ENCODE measurements around the gene TCF7L2.
A peak's percentile ranks its signal among the peaks of the same experiment; 100 is the strongest.

The TCF7L2 gene

DNA sequence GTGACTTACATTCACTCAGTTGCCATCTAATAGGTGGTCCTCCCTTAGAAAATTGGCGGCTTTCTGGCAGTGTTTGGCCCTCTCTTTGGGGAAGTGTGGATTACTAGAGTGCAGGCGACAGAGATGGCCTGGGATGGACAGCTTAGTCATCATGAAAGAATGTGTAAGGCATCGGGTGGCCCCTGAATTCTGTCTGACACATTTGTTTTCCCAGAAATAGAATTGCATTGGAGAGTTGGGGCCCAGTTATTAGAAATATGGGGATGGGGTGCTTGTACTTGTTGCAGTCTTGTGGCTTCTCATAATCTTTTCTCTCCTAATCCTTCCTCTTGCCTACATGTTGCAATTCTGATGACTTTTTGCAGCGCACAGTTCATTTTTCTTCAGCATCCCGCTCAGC is 13.8 kb downstream of the TCF7L2 start:
- DNase-seq (ENCODE audit: low read depth in 1 of 2, low spot score in 1 of 2): no peak

DNA sequence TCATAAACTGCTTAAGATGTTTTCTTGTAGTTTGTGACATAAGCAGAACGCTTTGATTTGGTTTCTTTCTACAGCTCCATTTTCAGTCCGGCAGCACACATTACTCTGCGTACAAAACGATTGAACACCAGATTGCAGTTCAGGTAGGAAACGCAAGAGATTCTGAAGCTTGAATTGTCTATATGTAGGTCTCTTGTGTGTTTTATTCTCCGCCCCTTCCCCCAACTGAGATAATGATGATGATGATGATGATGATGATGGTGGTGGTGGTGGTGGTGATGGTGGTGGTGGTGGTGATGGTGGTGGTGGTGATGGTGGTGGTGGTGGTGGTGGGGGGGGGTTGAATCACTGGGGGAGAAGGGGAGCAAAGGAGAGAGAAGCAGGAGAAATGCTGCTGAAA is 14.4 kb downstream of the TCF7L2 start:
- no peak for DNase-seq (ENCODE audit: low read depth in 1 of 2, low spot score in 1 of 2)

DNA sequence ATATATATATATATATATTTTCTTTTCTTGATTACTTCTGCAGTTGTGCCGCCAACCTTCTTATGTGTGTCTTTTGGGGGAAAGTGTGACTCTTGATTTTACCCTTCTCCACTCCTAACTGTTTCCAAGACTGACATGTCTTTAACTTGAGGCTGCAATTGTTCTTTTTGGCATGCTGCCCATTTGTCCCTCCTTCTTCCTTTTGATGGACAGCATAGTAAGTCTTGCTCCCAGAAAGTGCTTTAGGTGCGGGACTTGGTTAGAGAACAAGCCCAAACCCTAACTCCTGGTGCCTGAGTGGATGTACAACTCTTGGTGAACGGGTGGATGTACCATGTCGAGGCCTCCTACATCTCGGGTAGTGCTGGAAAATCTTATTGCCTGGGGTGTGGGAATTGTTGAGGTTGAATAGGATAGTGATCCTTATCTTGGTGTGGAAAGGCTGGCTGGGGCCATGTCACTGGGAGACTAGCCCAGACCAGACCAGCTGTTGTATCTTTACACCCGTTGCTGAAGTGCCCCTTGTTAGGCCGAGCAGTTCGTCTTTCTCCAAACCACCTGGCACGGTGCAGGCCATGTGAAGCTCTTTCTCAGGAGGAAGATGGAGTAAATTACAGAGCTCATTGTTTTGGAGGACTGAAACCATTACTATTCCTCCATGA is 16.3 kb downstream of the TCF7L2 start:
- no peak for DNase-seq (ENCODE audit: low read depth in 1 of 2, low spot score in 1 of 2)

DNA sequence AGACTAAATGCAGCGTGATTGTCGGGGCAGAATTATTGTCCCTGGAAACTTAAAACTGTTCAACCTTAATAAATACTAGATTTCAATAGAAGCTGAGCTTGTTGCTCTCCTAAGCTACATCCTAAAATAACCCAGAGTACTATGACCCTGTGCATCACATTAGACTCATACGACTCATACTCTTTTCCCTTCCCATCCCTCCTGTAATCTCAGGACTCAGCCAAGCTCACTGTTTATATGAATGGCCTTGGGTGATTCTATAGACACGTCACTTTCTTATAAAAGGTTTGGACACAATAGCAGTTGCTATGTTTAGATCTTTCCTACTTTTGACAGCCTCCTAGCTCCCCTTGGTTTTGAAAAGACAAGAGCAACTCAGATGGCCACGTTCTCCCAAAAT is 17.2 kb downstream of the TCF7L2 start:
- DNase-seq (ENCODE audit: low read depth in 1 of 2, low spot score in 1 of 2): no peak

DNA sequence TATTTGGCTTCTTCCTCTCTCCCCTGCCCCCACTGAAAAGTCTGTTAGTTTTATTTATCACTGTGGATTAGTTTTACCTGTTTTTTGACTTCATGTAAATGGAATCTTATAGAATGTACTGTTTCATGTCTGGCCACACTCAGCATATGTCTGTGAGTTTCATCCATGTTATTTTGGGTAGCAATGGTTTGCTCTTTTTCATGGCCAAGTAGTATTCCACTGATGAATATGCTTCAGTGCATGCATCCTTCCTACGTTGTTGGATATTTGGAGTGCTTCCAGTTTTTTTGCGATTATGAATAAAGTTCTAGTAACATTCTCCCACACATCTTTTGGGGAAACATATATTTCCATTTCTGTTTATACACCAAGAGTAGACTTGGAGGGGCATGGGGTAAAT is 19.1 kb downstream of the TCF7L2 start:
- DNase-seq (ENCODE audit: low read depth in 1 of 2, low spot score in 1 of 2): no peak

DNA sequence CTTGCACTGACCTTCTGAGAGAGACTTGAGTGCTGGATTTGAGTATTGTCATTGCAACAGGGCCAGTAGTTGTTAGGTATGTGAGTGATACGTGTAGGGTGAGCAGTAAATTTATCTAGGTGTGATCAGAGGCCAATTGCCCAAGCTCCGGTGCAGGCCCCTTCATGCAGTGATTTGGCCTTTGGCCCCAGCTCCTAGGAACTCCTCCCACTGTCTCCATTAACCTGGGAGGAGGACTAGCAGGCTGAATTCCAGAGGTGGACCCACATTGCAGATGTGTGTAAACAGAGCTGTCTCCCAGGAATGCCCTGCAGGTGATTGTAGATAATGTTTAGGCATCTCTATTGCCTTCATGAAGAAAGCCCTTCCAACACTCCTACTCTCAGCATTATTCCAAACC is 19.5 kb downstream of the TCF7L2 start:
- no peak for DNase-seq (ENCODE audit: low read depth in 1 of 2, low spot score in 1 of 2)

DNA sequence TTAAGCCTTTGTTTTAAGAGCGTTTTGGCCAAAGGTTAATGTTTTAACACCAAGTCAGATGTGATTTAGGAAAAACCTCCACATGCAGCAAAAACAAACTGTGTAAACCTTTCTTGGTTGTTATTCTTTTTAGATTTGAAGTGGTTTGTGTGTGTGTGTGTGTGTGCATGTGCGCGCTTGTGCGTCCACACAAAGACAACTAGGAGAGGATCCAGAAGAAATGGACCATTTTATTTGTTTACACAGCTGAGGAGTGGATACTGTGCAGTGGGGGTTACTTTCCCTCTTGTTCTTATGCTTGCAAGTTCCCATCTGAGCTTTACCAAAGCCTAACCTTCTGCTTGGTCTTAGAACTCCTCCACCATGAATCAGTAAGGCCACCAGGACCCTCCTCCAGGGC is 20.0 kb downstream of the TCF7L2 start:
- DNase-seq (ENCODE audit: low read depth in 1 of 2, low spot score in 1 of 2): no peak

DNA sequence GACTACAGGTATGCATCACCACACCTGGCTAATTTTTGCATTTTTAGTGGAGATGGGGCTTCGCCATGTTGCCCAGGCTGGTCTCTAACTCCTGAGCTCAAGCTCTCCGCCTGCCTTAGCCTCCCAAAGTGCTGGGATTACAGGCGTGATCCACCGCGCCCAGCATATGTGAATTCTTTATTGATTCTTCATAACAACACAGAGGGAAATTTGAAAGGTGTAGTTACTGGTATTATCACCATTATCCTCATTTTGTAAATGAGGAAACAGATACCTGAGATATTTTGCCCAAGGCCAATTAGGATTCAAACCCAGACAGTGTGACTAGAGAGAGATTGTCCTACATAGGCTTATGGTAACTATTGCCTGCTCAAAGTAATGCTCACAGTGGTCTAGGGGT is 22.6 kb downstream of the TCF7L2 start:
- no peak for DNase-seq (ENCODE audit: low read depth in 1 of 2, low spot score in 1 of 2)

DNA sequence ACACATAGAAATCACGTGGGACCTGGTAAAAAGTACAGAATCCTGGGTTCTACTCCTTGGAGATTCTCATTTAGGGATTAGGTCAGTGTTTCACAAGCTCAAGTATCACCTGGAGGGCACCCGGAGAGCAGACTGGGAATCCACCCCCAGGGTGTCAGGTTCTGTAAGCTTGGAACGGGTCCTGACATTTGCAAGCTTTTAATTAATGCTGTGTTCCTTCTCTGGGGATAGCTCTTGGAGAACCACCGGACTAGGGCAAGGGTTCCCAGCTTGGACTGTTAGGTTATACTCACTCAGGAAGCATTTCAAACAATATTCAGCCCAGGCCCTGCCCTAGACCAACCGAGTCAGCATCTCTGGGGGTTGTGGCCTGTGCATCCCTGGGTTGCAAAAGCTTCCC is 23.0 kb downstream of the TCF7L2 start:
- DNase-seq (ENCODE audit: low read depth in 1 of 2, low spot score in 1 of 2): no peak

DNA sequence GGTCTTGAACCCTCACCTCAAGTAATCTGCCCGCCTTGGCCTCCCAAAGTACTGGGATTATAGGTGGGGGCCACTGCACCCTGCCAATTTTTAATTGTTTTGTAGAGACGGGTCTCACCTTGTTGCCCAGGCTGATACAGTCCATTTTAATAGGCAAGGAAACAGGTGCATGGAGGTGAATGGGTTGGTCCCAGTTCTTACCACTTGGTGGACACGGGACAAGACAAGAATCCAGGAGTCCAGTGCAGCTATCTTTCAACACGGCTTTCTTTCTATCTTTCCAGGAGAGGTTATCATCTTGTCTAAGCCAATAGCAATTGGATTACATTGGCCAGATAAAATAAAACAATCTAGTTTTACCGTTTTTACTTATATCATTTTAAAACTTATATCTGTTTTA is 23.8 kb downstream of the TCF7L2 start:
- no peak for DNase-seq (ENCODE audit: low read depth in 1 of 2, low spot score in 1 of 2)

DNA sequence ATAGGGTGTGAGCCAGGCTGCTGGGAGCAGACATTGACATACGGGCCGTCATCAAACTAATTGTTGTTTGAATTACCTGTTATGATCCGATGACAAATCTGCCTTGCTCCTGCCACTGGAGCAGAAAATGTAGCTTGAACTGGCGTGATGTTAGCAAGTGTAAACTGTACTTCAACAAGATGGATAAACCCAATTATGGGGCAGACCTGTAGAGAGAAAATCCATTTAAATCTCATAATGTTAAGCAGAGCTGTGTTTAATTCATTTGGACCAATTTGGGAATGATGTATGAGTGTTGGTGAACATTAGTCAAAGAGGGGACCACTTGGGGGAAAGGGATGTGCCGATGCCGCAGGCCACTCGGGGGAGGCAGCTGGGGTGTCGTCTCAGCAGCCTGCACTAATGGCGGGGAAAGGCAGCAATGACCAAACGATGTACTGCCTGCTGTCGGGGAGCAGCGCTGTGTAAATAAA is 27.4 kb downstream of the TCF7L2 start:
- DNase-seq (ENCODE audit: low read depth in 1 of 2, low spot score in 1 of 2): no peak

DNA sequence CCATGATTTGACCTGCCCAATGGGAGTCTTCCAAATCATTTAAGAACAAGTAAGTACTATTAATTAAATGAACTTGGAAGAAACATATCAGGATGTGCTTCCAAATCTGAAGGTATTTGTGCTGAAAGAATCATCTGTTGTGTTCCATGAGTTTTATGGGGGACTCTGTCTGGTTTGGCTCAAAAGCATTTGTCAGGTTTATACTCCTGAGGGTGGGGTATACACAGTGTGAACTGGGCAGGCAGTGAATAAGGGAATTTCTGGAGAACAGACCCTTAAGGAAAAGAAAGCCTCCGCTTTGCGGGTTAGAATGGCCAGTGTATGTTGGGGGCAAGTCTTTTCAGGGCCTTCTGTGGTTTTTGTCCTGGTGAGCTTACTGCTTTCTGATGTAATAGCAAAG is 29.9 kb downstream of the TCF7L2 start:
- DNase-seq (ENCODE audit: low read depth in 1 of 2, low spot score in 1 of 2): no peak

DNA sequence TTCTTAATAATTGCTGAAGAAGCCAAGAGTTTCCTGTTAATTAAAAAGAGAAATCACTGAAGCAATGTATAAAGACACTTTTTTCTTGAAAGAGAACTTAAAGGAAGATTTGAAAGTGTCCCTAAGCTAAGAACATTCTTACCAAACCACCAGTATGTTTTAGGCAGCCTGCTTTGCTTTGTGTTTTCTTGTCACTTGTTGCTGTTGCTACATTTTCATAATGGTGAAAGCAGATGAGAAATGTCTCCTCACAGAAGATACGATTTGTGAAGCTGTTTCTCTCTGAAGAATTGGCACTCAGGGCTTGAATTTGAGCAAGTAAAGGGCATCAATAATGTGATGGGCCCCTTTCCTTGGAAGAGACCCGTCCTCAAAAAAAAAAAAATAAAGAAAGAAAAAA is 30.9 kb downstream of the TCF7L2 start:
- no peak for DNase-seq (ENCODE audit: low read depth in 1 of 2, low spot score in 1 of 2)

DNA sequence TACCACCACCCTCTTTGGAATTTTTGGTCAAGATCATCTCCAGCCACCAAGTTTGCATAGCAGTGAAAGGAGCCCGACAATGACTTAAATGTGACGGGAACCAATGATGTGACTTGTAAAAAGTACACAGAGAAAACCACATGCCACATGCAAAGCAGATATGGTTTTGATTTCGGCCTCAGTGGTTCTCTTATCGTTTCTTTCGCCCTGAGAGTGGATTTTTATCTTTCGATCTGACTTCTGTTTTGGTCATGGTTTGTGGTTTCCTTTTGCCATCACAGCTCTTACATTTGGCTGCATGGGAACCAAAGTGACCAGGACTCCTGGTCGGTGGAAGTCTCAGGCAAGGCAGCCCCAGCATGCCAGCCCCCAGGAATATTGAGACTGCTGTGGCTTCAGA is 31.5 kb downstream of the TCF7L2 start:
- DNase-seq (ENCODE audit: low read depth in 1 of 2, low spot score in 1 of 2): peak in 1 of 2 donors; percentile 46

DNA sequence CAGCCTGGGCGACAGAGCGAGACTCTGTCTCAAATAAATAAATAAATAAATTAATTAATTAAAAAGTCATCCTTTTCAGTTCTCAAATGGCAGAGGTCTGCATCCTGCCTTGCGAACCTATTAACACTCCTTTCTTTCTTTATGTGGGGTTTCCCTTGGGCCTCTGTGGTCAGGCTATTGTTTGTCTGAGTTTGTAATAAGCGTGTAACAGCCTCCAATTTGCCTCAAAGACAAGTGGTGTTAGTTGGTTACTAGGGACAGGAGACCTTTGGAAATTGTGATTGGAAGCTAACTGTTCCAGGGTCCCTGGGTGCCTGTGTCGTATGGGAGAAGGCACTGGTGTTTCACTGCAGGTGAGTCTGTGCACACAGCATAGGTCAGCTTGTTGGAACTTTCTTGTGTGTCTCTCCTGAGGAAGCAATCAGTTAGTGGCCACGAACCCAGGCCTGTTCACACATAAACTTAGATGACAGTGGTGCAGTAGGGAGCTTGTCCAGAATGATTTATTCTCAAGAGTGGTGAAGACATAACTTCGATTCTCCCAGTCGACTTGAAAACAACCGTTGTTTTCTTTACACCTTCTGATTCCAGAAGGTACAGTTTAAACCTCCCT is 33.5 kb downstream of the TCF7L2 start:
- no peak for DNase-seq (ENCODE audit: low read depth in 1 of 2, low spot score in 1 of 2)

DNA sequence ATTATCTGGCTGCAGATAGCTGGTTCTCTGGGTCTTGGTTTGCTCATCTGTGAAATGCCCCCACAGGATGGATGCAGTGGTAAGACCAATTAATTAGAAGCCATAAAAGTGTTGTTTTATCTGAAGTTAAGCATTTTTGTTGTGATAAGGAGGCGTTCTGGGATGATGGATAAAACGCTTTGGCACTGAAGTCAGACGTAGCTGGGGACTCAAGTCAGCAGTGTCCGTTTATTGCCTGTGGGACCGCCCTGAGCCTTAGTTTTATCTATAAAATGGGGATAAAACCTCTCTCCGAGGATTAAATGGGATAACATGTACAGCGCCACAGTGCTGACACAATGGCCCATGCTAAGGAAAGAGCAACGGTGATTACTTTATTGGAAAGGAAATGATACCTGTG is 34.7 kb downstream of the TCF7L2 start:
- no peak for DNase-seq (ENCODE audit: low read depth in 1 of 2, low spot score in 1 of 2)

DNA sequence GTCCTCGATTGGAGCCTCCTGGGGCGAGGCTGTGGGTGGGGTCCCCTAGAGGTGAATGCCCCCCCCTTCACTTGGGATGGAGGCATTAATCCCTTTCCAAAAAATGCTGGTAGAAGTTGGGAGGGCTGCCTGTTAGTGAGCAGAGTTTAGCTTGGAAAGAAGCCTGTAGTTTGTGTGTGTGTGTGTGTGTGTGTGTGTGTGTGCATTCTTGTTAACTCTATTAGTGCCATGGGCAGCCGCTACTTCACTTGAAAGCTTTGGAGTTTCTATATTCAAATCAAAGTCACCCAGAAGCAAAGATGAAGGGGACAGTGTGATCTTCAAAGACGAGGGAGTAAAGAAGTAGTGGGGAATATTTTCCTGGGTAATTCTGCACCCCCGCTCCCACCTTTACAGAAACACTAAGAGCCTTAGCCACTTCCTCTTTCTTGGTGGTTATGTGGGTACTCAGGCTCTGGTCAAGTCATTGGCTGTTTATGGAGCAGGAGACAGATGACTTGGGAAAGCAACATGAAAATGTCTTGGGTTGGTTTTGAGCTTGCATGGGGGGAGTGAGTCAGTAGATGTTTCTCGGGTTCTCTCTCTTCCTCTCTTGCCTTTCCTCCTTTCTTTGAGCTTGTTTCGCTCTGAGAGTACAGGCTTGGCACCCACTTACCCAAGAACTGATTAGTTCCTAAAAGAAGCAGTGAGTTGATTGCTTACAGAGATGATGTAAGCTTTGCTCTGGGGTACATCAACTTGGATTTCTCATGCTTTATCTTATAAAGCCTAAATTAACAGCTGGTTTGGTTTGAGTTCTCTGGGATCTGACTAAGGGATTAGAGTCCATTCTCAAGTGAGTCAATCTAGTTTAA is 35.9 kb downstream of the TCF7L2 start:
- no peak for DNase-seq (ENCODE audit: low read depth in 1 of 2, low spot score in 1 of 2)

DNA sequence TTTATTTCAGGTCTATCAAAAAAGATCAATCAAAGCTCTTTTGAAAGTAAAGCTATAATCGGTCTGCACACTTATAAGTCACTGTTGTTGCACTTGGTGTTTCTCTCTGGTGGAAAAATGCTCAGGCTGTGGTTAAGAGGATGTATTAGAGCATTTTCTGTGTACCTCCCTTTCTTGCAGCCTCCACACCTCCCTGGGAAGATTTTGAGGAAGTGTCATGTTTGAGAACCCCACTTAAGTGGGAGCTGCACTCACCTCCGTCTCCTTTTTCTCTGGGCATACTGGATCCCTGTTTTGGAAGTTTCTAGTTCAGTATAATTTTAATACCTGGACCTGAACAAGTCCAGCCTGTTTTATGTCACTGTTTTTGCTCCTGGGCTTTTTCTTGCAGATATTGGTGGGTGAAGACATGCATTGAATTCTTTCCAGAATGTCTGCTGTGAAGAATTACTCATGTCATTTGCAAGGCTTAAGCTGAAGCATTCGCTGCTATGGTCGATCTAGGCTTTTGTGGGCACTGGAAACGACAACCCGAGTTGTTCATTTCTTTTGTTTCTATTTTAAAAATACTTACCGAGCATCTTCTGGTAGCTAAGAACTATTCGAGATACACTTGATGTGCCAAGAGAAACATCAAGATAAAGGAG is 36.6 kb downstream of the TCF7L2 start:
- no peak for DNase-seq (ENCODE audit: low read depth in 1 of 2, low spot score in 1 of 2)

DNA sequence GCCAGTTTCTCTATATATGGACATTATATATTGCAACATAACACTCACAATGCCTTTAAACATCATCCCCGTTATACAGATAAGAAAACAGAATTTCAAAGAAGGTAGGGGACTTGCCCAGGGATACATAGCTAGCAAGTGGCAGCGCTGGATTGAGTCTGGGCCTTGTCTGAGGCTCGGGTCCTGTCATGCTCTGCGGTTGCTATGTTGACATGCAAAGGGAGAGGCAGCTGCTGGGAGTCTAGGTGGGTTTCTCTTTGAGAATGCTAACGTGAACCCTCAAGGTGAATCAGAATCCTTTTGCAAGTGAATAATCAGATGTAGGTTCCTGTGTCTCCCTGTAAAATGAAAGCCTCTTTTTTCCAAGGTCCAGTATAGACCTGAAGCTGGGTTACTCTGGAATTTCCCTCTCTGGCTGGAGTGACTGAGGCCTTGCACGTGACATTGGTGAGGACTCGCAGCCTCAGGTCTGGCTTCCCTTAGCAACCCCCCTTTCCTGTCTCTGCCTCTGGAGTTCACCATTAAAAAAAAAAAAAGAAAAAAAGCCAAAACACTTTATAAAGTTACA is 38.9 kb downstream of the TCF7L2 start:
- no peak for DNase-seq (ENCODE audit: low read depth in 1 of 2, low spot score in 1 of 2)

DNA sequence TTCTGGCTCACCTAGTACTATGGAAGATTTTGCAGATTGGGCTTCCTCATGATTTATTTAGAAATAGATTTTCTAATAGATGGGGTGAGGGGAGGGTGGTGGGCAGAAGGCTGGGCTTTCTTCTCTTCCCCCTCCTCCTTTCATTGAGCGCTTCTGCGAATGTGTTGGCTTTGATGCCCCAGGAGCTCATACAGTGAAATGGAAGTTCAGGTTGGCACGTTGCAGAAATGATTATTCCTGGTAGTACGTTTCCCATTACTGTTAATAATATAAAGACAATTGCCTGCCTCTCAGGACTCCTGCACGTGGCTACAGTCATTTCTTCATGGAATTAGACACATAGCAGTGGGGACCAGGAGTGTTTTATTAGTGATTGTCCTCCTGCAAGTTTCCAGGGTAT is 39.8 kb downstream of the TCF7L2 start:
- no peak for DNase-seq (ENCODE audit: low read depth in 1 of 2, low spot score in 1 of 2)

DNA sequence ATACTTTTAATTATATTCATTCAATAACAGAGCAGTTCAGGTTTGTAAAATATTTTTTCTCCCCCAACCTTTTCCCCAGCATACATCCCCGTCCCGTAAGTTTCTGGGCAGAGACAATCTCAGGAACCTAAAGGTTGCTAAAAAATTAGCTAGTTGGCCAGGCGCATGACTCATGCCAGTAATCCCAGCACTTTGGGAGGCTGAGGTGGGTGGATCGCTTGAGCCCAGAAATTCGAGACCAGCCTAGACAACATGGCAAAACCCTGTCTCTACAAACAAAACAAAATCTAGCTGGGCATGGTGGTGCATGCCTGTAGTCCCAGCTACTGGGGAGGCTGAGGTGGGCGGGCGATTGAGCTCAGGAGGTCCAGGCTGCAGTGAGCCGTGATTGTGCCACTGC is 40.2 kb downstream of the TCF7L2 start:
- no peak for DNase-seq (ENCODE audit: low read depth in 1 of 2, low spot score in 1 of 2)
